C4-2B (cell line): ENCODE results near the gene MTMR1.

ENCODE experiments used
- ZFX ChIP-seq: fragments of 450-650 bp; IDR thresholded peaks from 2 replicates; pipeline ENCODE4 v1.6.1; 2017
- TF ChIP-seq, protein P1 (sequence below): fragments of 450-650 bp; conservative IDR thresholded peaks from 2 replicates; pipeline ENCODE4 v1.5.1; 2017; ENCODE audit warnings: mild to moderate bottlenecking

DNA sequence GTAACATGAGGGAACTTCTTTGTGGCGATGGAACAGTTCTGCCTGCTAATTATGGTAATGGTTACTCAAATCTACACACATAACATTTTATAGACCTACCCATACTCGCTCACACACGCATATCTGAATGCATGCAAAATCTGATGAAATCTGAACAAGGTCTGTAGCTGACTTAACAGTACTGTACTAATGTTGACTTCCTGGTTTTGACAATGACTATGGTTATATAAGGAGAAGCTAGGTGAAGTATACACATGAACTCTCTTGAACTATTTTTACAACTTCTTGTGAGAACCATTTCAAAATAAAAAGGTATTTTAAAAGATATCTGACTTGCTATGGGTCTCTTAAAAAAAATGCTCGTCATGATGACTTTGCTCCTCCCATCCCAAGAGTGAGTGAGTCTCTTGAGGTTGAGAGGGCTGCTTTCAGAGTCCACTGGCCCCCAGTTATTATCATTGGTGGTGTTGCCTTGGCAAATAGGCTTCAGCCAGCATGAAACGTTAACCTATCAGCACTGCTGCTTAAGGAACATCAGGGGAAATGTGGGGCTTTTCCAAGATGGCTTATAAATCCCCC lies 99.8 kb downstream of the MTMR1 start:
- TF ChIP-seq, protein P1, sequence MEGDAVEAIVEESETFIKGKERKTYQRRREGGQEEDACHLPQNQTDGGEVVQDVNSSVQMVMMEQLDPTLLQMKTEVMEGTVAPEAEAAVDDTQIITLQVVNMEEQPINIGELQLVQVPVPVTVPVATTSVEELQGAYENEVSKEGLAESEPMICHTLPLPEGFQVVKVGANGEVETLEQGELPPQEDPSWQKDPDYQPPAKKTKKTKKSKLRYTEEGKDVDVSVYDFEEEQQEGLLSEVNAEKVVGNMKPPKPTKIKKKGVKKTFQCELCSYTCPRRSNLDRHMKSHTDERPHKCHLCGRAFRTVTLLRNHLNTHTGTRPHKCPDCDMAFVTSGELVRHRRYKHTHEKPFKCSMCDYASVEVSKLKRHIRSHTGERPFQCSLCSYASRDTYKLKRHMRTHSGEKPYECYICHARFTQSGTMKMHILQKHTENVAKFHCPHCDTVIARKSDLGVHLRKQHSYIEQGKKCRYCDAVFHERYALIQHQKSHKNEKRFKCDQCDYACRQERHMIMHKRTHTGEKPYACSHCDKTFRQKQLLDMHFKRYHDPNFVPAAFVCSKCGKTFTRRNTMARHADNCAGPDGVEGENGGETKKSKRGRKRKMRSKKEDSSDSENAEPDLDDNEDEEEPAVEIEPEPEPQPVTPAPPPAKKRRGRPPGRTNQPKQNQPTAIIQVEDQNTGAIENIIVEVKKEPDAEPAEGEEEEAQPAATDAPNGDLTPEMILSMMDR, result no peak
- no peak for TF ChIP-seq ZFX
